GM23248 (cell line): ENCODE measurements around the gene FOXR1. TPM values are rescaled to one million over a fixed set of nuclear protein-coding genes. Genes with fewer than 3 reads are reported as not detected.

Experiments
- DNase-seq: peaks from one replicate; pipeline ENCODE4 v3.0.0-alpha.2; 2015
- H2AFZ ChIP-seq: fragments of 200-600 bp; sonication (generic); 2 replicates; pipeline ENCODE4 v1.6.1; 2016; ENCODE audit warnings: antibody characterized with exemption
- H3F3A ChIP-seq: fragments of 200-600 bp; sonication (generic); 2 replicates; pipeline ENCODE4 v1.6.1; 2016; ENCODE audit warnings: mild to moderate bottlenecking, antibody characterized with exemption, mixed run types; ENCODE audit not compliant: insufficient read depth
- H3K27ac ChIP-seq: fragments of 200-600 bp; sonication (generic); 2 replicates; pipeline ENCODE4 v1.5.1; 2016; ENCODE audit warnings: mild to moderate bottlenecking
- H3K27me3 ChIP-seq: fragments of 200-600 bp; sonication (generic); replicated peaks from 2 replicates; pipeline ENCODE4 v1.6.1; 2016; ENCODE audit warnings: mild to moderate bottlenecking; ENCODE audit not compliant: insufficient read depth
- H3K36me3 ChIP-seq: fragments of 200-600 bp; sonication (generic); 2 replicates; pipeline ENCODE4 v1.6.1; 2016; ENCODE audit warnings: low read depth, mild to moderate bottlenecking
- H3K4me1 ChIP-seq: fragments of 200-600 bp; sonication (generic); 2 replicates; pipeline ENCODE4 v1.6.1; 2016; ENCODE audit warnings: mild to moderate bottlenecking; ENCODE audit not compliant: insufficient read depth
- H3K4me2 ChIP-seq: fragments of 200-600 bp; sonication (generic); one replicate; pipeline ENCODE4 v1.6.1; 2016; ENCODE audit warnings: mild to moderate bottlenecking; ENCODE audit not compliant: unreplicated experiment
- H3K4me3 ChIP-seq: fragments of 200-600 bp; sonication (generic); 2 replicates; pipeline ENCODE4 v1.5.1; 2016; ENCODE audit warnings: mild to moderate bottlenecking
- H3K79me2 ChIP-seq: fragments of 200-600 bp; sonication (generic); 2 replicates; pipeline ENCODE4 v1.6.1; 2016; ENCODE audit warnings: mild to moderate bottlenecking; ENCODE audit not compliant: insufficient read depth
- H3K9ac ChIP-seq: fragments of 200-600 bp; sonication (generic); 2 replicates; pipeline ENCODE4 v1.6.1; 2016; ENCODE audit warnings: mild to moderate bottlenecking
- H3K9me2 ChIP-seq: fragments of 200-600 bp; sonication (generic); 2 replicates; pipeline ENCODE4 v1.6.1; 2016; ENCODE audit warnings: mixed run types, mild to moderate bottlenecking, moderate library complexity; ENCODE audit not compliant: insufficient read depth
- H3K9me3 ChIP-seq: fragments of 200-600 bp; sonication (generic); one replicate; pipeline ENCODE4 v1.6.1; 2017; ENCODE audit warnings: low read depth
- H4K20me1 ChIP-seq: fragments of 200-600 bp; sonication (generic); 2 replicates; pipeline ENCODE4 v1.6.0; 2016; ENCODE audit not compliant: insufficient read depth
- EZH2 ChIP-seq: fragments of 200-600 bp; sonication (generic); IDR thresholded peaks from 2 replicates; pipeline ENCODE4 v1.6.1; 2018; ENCODE audit warnings: antibody characterized with exemption, mild to moderate bottlenecking; ENCODE audit not compliant: insufficient read depth, poor library complexity, severe bottlenecking
- EZH2phosphoT487 ChIP-seq: fragments of 200-600 bp; sonication (generic); IDR thresholded peaks from 2 replicates; pipeline ENCODE4 v1.6.1; 2018; ENCODE audit warnings: antibody characterized with exemption, moderate library complexity, mild to moderate bottlenecking, low read depth; ENCODE audit not compliant: insufficient read depth
- WGBS, 2 experiments: methylation state at CpG; one replicate each; pipeline ENCODE4 v1.1.6; 2015 to 2017; ENCODE audit warnings: low lambda C conversion rate in 2 of 2, low coverage in 1 of 2; ENCODE audit errors: missing lambda C conversion rate in 2 of 2; 5-methylcytosine and 5-hydroxymethylcytosine counted together
- in situ Hi-C: fragments of 300-500 bp; cut with MboI; formaldehyde crosslinking; loops from 2 replicates; pipeline ENCODE4 v1.15.0; 2020
- polyA plus RNA-seq: library from polyadenylated mRNA; unstranded; fragments of >200 nt; fragmentation: Nextera tagmentation; extraction: Ambion mirVana; gene quantifications from 2 replicates; pipeline ENCODE4 v1.2.1, GENCODE V29; 2016
- total RNA-seq: library from RNA; depleted of rRNA; stranded (reverse); fragments of >200 nt; shearing (Covaris generic); gene quantifications from 2 replicates; pipeline ENCODE4 v1.2.3, GENCODE V29; 2014

The FOXR1 gene
- total and polyA plus RNA-seq, 2 experiments from 2014 or later = not detected

DNA sequence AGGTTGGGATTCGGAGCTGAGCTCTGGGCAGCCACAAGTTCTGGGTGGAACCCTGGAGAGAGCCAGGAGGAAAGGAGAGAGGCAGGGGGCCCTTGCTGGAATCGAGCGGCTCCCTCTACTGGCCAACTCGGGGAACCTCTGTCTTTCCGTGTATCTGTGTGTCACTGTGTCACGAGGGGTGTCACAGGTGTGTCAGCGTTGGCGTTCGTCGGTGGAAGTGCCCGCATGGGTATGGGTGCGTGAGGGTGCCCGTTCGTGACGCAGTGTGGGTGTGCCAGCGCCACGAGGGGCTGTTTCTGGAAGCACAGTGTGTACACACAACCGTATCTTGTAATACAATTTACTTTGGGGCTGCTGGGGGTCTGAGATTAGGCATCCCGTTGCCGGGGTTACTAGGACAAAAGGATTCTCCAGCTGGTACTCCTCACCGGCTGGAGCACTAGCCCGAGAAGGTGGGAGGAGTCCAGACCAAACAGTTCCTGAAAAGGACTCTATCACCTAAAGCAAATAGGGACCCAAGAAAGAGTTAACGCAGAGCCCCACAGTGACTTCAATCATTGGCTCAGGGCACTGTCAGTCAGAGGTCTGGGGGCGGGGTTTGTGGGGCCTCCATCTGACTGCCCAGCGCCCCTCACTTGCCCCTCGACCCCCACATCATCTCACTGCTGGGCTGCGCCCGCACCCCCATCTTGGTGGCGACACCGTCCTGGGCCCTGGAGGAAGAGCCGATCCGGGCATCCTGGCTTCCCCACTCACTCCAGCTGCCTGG lies 43.3 kb upstream of the FOXR1 start:
- H3K9ac ChIP-seq = peak overlapping the region; percentile 68
- H4K20me1 ChIP-seq = no peaks in the 10 kb centered on the region
- TF ChIP-seq EZH2phosphoT487 = no peak
- no peak for TF ChIP-seq EZH2
- H2AFZ ChIP-seq = peak overlapping the region; percentile 82
- no peaks in the 10 kb centered on the region for H3K27me3 ChIP-seq
- H3K9me2 ChIP-seq = no peaks in the 10 kb centered on the region
- H3K4me1 ChIP-seq = peaks cover 13% of the 10 kb centered on the region; the same call in 1 of the 2 replicates
- H3F3A ChIP-seq = peaks cover 11% of the 10 kb centered on the region; the same call in 1 of the 2 replicates
- peak overlapping the region; percentile 82 for H3K4me3 ChIP-seq
- DNase-seq = peak; percentile 98
- in situ Hi-C loops = no loop called here
- H3K4me2 ChIP-seq = peak overlapping the region; percentile 89
- 1 to 2% methylated on average over 26 to 31 of the region's 32 CpGs for WGBS, 2 experiments
- H3K79me2 ChIP-seq = peaks cover 34% of the 10 kb centered on the region
- H3K9me3 ChIP-seq = no peaks in the 10 kb centered on the region
- no peaks in the 10 kb centered on the region for H3K36me3 ChIP-seq
- peak overlapping the region; percentile 65 for H3K27ac ChIP-seq

DNA sequence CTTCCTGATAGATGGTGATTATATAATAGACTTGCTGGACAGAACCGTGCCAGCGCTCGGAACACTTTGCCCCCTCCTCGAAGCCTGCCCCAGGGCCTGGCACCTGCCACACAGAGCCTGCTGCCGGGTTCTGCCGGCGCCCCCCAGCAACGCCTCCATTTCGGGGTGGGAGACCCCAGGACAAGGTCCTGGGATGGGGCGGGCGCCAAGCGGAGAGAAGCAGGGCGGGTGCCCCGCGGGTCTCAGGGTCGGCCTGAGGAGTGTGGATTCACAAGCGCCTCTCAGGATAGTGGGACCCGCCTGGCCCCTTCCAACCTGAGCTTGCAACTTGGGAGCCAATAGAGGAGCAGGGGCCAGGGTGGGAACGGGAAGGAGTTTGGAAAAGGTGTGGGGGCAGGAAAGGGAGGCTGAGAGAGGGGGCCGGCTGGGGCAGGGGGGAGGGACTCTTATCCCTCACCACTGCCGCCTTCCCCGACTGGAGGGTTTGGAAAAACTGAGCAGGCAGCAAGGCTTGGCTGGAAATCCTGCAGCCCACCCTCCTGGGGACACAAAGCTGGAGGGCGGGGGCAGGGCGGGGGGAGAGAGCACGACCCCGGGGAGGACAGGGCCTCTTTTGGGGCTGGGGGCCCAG lies 42.6 kb upstream of the FOXR1 start:
- in situ Hi-C loops = no loop called here
- Histone ChIP-seq H3F3A (peaks cover 10% of the 10 kb centered on the region; the same call in 1 of the 2 replicates), H3K27ac (peak overlapping the region; percentile 60), H3K9ac (peak overlapping the region; percentile 68), H3K4me2 (peak overlapping the region; percentile 89), H3K4me1 (peaks cover 13% of the 10 kb centered on the region; the same call in 1 of the 2 replicates), H3K4me3 (peak overlapping the region; percentile 82), H3K9me2 (no peaks in the 10 kb centered on the region), H2AFZ (peak overlapping the region; percentile 82), H3K79me2 (peaks cover 27% of the 10 kb centered on the region), H3K36me3 (no peaks in the 10 kb centered on the region), H3K27me3 (no peaks in the 10 kb centered on the region), H3K9me3 (no peaks in the 10 kb centered on the region), H4K20me1 (no peaks in the 10 kb centered on the region)
- no peak for TF ChIP-seq EZH2phosphoT487
- no peak for TF ChIP-seq EZH2
- peak; percentile 79 for DNase-seq
- WGBS, 2 experiments = 1% methylated on average over 15 to 26 of the region's 26 CpGs

DNA sequence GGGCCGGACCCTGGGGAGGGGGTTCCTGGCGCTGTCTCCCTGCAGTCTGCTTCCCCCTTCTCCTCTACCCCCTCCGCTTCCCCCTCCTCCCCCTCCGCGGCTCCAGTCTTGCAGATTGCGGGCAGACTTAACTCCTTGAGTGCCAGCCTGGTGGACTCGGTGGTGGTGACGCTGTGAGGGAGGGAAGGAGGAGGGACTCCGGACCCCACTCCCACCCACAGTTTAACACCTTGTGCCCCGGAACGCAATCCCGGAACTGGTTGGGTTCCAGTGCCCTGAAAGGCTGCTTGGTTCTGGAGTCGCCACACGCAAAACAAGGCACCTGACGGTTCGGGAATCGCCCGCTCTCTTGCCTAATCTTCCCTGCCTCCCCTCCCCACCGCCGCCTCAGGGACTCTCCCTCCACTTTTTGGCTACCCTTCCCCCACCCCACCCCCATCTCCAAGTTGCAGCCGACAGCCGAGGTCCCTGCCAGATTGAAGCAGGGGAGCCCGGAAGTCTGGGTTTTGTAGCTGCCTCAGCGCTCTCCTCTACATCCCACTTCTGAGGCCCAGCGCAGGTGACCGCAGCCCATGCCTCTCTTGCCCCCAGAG lies 42.0 kb upstream of the FOXR1 start:
- peaks cover 21% of the 10 kb centered on the region for H3K79me2 ChIP-seq
- peaks cover 13% of the 10 kb centered on the region; the same call in 1 of the 2 replicates for H3K4me1 ChIP-seq
- peak overlapping the region; percentile 68 for H3K9ac ChIP-seq
- in situ Hi-C loops = no loop called here
- H3K9me3 ChIP-seq = no peaks in the 10 kb centered on the region
- peak overlapping the region; percentile 60 for H3K27ac ChIP-seq
- peak overlapping the region; percentile 82 for H2AFZ ChIP-seq
- peak overlapping the region; percentile 82 for H3K4me3 ChIP-seq
- WGBS, 2 experiments = 1 to 3% methylated on average over 13 to 24 of the region's 26 CpGs
- no peaks in the 10 kb centered on the region for H3K27me3 ChIP-seq
- peak; percentile 84 for DNase-seq
- H3F3A ChIP-seq = 0 out of 2 replicates have a peak, but pooled peaks cover 6% of the 10 kb centered on the region
- peak overlapping the region; percentile 89 for H3K4me2 ChIP-seq
- TF ChIP-seq EZH2 = no peak
- H3K36me3 ChIP-seq = no peaks in the 10 kb centered on the region
- no peaks in the 10 kb centered on the region for H3K9me2 ChIP-seq
- no peaks in the 10 kb centered on the region for H4K20me1 ChIP-seq

- H3K79me2 ChIP-seq = peaks cover 15% of the 10 kb centered on the region
- H3K9me3 ChIP-seq = no peaks in the 10 kb centered on the region
Observed at GRCh38 chr11:118930094-118930712, 41.4 kb upstream of the FOXR1 start.

More at GRCh38 chr11:118930094-118930712, 41.4 kb upstream of the FOXR1 start:
- peak overlapping the region; percentile 68 for H3K9ac ChIP-seq
- H3K9me2 ChIP-seq = no peaks in the 10 kb centered on the region
- H3K4me2 ChIP-seq = peak overlapping the region; percentile 89
- DNase-seq = peak; percentile 74
- H3K27ac ChIP-seq = peak overlapping the region; percentile 60
- WGBS, 2 experiments = 6% methylated on average over 18 to 20 of the region's 20 CpGs
- in situ Hi-C loops = no loop called here
- H3F3A ChIP-seq = 0 out of 2 replicates have a peak, but pooled peaks cover 6% of the 10 kb centered on the region
- H4K20me1 ChIP-seq = no peaks in the 10 kb centered on the region
- TF ChIP-seq EZH2phosphoT487 (no peak), EZH2 (no peak)
- H3K4me3 ChIP-seq = peak overlapping the region; percentile 82
- peak overlapping the region; percentile 82 for H2AFZ ChIP-seq
- H3K27me3 ChIP-seq = no peaks in the 10 kb centered on the region
- peaks cover 13% of the 10 kb centered on the region; the same call in 1 of the 2 replicates for H3K4me1 ChIP-seq
- no peaks in the 10 kb centered on the region for H3K36me3 ChIP-seq
